Heart right ventricle (tissue), 16 donors: Measurements from ENCODE around the gene PSKH1. TPM values are rescaled to one million over a fixed set of nuclear protein-coding genes. Genes with fewer than 3 reads are reported as not detected.

Source experiments
- ATAC-seq, 8 donors: fragments of 200-7000 bp; cut with Tn5 transposase; one replicate each; pipeline ENCODE4 v1.9.1; 2020; ENCODE audit warnings: mild to moderate bottlenecking in 8 of 8, moderate library complexity in 8 of 8, moderate number of reproducible peaks in 1 of 8
- DNase-seq, 2 donors: peaks; one replicate each; pipeline ENCODE4 v3.0.0-alpha.2; 2020
- H3K27ac ChIP-seq, 10 donors: fragments of 200-600 bp; sonication (generic) in 2 of 10; one replicate each; pipeline versions ENCODE4 v1.5.0 to v1.8.0; 2020 to 2022; ENCODE audit warnings: mild to moderate bottlenecking in 3 of 10
- H3K27me3 ChIP-seq, 7 donors: fragments of 200-600 bp; one replicate each; pipeline ENCODE4 v1.8.0; 2021 to 2022; ENCODE audit warnings: mild to moderate bottlenecking in 2 of 7
- H3K36me3 ChIP-seq, 9 donors: fragments of 200-600 bp; sonication (generic) in 1 of 9; one replicate each; pipeline versions ENCODE4 v1.5.0 to v1.8.0; 2020 to 2022; ENCODE audit warnings: mild to moderate bottlenecking in 2 of 9
- H3K4me1 ChIP-seq, 9 donors: fragments of 200-600 bp; sonication (generic) in 1 of 9; one replicate each; pipeline versions ENCODE4 v1.5.0 to v1.8.0; 2020 to 2022; ENCODE audit warnings: mild to moderate bottlenecking in 4 of 9
- H3K4me3 ChIP-seq, 10 donors: fragments of 200-600 bp; sonication (generic) in 2 of 10; one replicate each; pipeline versions ENCODE4 v1.5.0 to v1.8.0; 2020 to 2022; ENCODE audit warnings: mild to moderate bottlenecking in 7 of 10, moderate library complexity in 2 of 10
- H3K9me3 ChIP-seq, 11 donors: fragments of 200-600 bp in 10 of 11; sonication (generic) in 2 of 11; one replicate each; pipeline versions ENCODE4 v1.5.0 to v1.8.0; 2013 to 2022; ENCODE audit warnings: mild to moderate bottlenecking in 2 of 11, control low read depth in 1 of 11, moderate library complexity in 1 of 11
- CTCF ChIP-seq, 9 donors: fragments of 200-600 bp; sonication (generic) in 2 of 9; IDR thresholded peaks; one replicate each; pipeline versions ENCODE4 v1.5.0 to v1.8.0; 2021 to 2022; ENCODE audit warnings: antibody characterized with exemption in 9 of 9, mild to moderate bottlenecking in 5 of 9, moderate library complexity in 1 of 9
- WGBS, 2 donors: extraction: QIAGEN DNeasy Blood & Tissue Kit; methylation state at CpG; one replicate each; pipeline ENCODE4 v1.1.7; 2013; ENCODE audit warnings: inconsistent platforms in 1 of 2; 5-methylcytosine and 5-hydroxymethylcytosine counted together
- intact Hi-C, 10 donors: fragments of 100-400 bp; cut with DNase I; formaldehyde crosslinking; loops; one replicate each; pipeline versions ENCODE4 v1.11.1 to v1.14.2; 2022
- polyA plus RNA-seq, 2 donors: library from polyadenylated mRNA; stranded (reverse); fragments of 200-250 nt; gene quantifications; one replicate each; pipeline ENCODE4 v1.2.3, GENCODE V29; 2013
- total RNA-seq, 10 donors: library from RNA; stranded (reverse); fragmentation: NEBNext Ultra II Directional in 3 of 10; extraction: Animal tissue kit (Norgen Biotek cat#: 25700) in 3 of 10; gene quantifications; one replicate each; pipeline versions ENCODE4 v1.2.1 to v1.2.4, GENCODE V29; 2021 to 2023
- donor health status: Arrhythmogenic right ventricular cardiomyopathy.
- donor health status: ischemic (EF 13 %, LVEDD 7.1; RV severe dilation, severe dysfunction).
- donor health status: healthy with polysubstance abuse.
- donor health status: DM: no; HTN: yes; CAD: no.
- donor health status: DM: no; HTN: no; CAD: no.
- donor health status: ischemic (EF 25% LVEDD 6.9; RV normal size, moderate dysfunction).
- donor health status: ischemic (EF 25% LVEDD 5.7; RV mildly dilated, moderate dysfunction).
- donor health status: healthy.
- donor health status: DM: yes; HTN: yes; CAD: no.
- donor health status: Ischemic cardiomyopathy.
- donor health status: ischemic (EF 35%, LVEDD 5.7; RV mildly dilated, moderate dysfunction).
- donor health status: nonischemic (EF 11% LVEDD 7.7; RV severe dilation, severe dysfunction).
- donor health status: DM: yes; HTN: yes; CAD: no.
- donor health status: PGD.
- donor health status: ischemic (EF 29% LVEDD 5.4; RV normal size, mild dysfunction).
- donor health status: nonischemic (EF 23%, LVEDD 6.1; RV moderate dilation, normal function).

Gene PSKH1
- total and polyA plus RNA-seq, 12 donors: 15.7 to 24.5 (median 20.5) TPM

GRCh38 chr16:67872131-67872630 is 20.9 kb upstream of the PSKH1 start:
- WGBS, 2 donors: 69% methylated on average over 2 of the region's 2 CpGs
- ATAC-seq: peak in 2 of 8 donors; percentile 2 to 3

GRCh38 chr16:67872631-67873434 is 20.2 kb upstream of the PSKH1 start, which contains the start of gene EDC4:
EDC4 (plus strand) TSS chr16:67873052; CDS start chr16:67873262, 210 bp downstream.
- Histone ChIP-seq H3K4me3 (peak within 1 kb of the TSS; percentile 79 to 100 (median 97)), H3K9me3 (no peaks in the 10 kb centered on the region), H3K27ac (peak within 1 kb of the TSS; percentile 43 to 93 (median 90)), H3K4me1 (peaks cover 17 to 41% (median 31%) of the 10 kb centered on the region in 9 donors), H3K27me3 (no peaks in the 10 kb centered on the region), H3K36me3 (peaks cover under 1 to 68% (median 46%) of the 10 kb centered on the region in 9 donors)
- ATAC-seq: peak; percentile 91 to 95 (median 93)
- WGBS, 2 donors: 2% methylated on average over 71 to 72 of the region's 72 CpGs
- peak; percentile 89 to 90 for DNase-seq
- TF ChIP-seq CTCF (IDR thresholded peaks at IDR 0.05): peak in 1 of 9 donors; percentile 9
- intact Hi-C loops: loop anchor here in 2 of 10 donors (2.0 kb wide), 2 partner anchors 26 to 30 kb away; partner anchors contain the start of genes CENPT (in 1 of the 2), NUTF2 (in 1 of the 2) and THAP11 (in 1 of the 2)

More at GRCh38 chr16:67872131-67872630, 20.9 kb upstream of the PSKH1 start:
- no peaks in the 10 kb centered on the region for H3K9me3 ChIP-seq
- intact Hi-C loops: loop anchor here in 2 of 10 donors (2.0 kb wide), 2 partner anchors 25 to 29 kb away; partner anchors contain the start of genes CENPT (in 1 of the 2), NUTF2 (in 1 of the 2) and THAP11 (in 1 of the 2)
- H3K4me1 ChIP-seq: peaks cover 17 to 41% (median 31%) of the 10 kb centered on the region in 9 donors
- H3K27ac ChIP-seq: peak overlapping the region in 9 of 10 donors; percentile 64 to 93 (median 90)
- H3K4me3 ChIP-seq: peak overlapping the region in 8 of 10 donors; percentile 89 to 100 (median 97)
- no peaks in the 10 kb centered on the region for H3K27me3 ChIP-seq
- peaks cover 0 to 68% (median 46%) of the 10 kb centered on the region in 9 donors for H3K36me3 ChIP-seq
- no peak for TF ChIP-seq CTCF (IDR thresholded peaks at IDR 0.05)
- no peak for DNase-seq

GRCh38 chr16:67873435-67874370 is 19.4 kb upstream of the PSKH1 start:
- H3K9me3 ChIP-seq: no peaks in the 10 kb centered on the region
- WGBS, 2 donors: 14 to 15% methylated on average over 23 of the region's 23 CpGs
- peaks cover 6 to 68% (median 46%) of the 10 kb centered on the region in 9 donors for H3K36me3 ChIP-seq
- ATAC-seq (peak in 5 of 8 donors; percentile 3 to 20 (median 10)), DNase-seq (no peak)
- no peak for TF ChIP-seq CTCF (IDR thresholded peaks at IDR 0.05)
- H3K4me1 ChIP-seq: peaks cover 17 to 41% (median 31%) of the 10 kb centered on the region in 9 donors
- peak overlapping the region; percentile 43 to 93 (median 90) for H3K27ac ChIP-seq
- peak overlapping the region; percentile 79 to 100 (median 97) for H3K4me3 ChIP-seq
- intact Hi-C loops: loop anchor here in 2 of 10 donors (2.0 kb wide), 2 partner anchors 27 to 31 kb away; partner anchors contain the start of genes CENPT (in 1 of the 2), NUTF2 (in 1 of the 2) and THAP11 (in 1 of the 2)
- no peaks in the 10 kb centered on the region for H3K27me3 ChIP-seq
